Spinal cord (tissue), 10 donors: ENCODE data around the gene PRLH. TPM values are rescaled to one million over a fixed set of nuclear protein-coding genes. Genes with fewer than 3 reads are reported as not detected.

ENCODE experiments used
- DNase-seq, 6 donors: peaks; one replicate each; pipeline versions ENCODE4 v3.0.0 to v3.0.0-alpha.2; 2013 to 2015; ENCODE audit warnings: low spot score in 6 of 6, low read depth in 4 of 6
- H3K27ac ChIP-seq: one replicate; pipeline ENCODE4 v1.5.1; 2013; ENCODE audit warnings: low read depth, low read length, control low read depth
- H3K27me3 ChIP-seq: one replicate; pipeline ENCODE4 v1.6.1; 2013; ENCODE audit warnings: low read length; ENCODE audit not compliant: control insufficient read depth, insufficient read depth
- H3K36me3 ChIP-seq: one replicate; pipeline ENCODE4 v1.6.1; 2013; ENCODE audit warnings: low read length; ENCODE audit not compliant: control insufficient read depth, insufficient read depth
- H3K4me1 ChIP-seq: one replicate; pipeline ENCODE4 v1.6.1; 2013; ENCODE audit warnings: low read length; ENCODE audit not compliant: control insufficient read depth, insufficient read depth
- H3K4me3 ChIP-seq: one replicate; pipeline ENCODE4 v1.5.1; 2013; ENCODE audit warnings: low read depth, low read length, control low read depth
- H3K9me3 ChIP-seq: one replicate; pipeline ENCODE4 v1.6.1; 2013; ENCODE audit warnings: low read length; ENCODE audit not compliant: control insufficient read depth, insufficient read depth
- WGBS: methylation state at CpG from one replicate; pipeline ENCODE4 v1.1.5; 2013; ENCODE audit warnings: missing lambda C conversion rate; ENCODE audit not compliant: insufficient coverage; 5-methylcytosine and 5-hydroxymethylcytosine counted together
- polyA plus RNA-seq, 2 donors: library from polyadenylated mRNA; unstranded; fragments of 120-200 nt; gene quantifications; one replicate each; pipeline ENCODE4 v1.2.1, GENCODE V29; 2013; ENCODE audit not compliant: insufficient read length in 2 of 2
- total RNA-seq, 2 donors: library from RNA; depleted of rRNA in 1 of 2; stranded (reverse); fragments of 120-200 nt in 1 of 2; fragments of >200 nt in 1 of 2; gene quantifications; one replicate each; pipeline versions ENCODE4 v1.2.3 to v1.2.4, GENCODE V29; 2013 to 2014
- donor health status: healthy.

The PRLH gene
- total and polyA plus RNA-seq, 4 donors = not detected

DNA sequence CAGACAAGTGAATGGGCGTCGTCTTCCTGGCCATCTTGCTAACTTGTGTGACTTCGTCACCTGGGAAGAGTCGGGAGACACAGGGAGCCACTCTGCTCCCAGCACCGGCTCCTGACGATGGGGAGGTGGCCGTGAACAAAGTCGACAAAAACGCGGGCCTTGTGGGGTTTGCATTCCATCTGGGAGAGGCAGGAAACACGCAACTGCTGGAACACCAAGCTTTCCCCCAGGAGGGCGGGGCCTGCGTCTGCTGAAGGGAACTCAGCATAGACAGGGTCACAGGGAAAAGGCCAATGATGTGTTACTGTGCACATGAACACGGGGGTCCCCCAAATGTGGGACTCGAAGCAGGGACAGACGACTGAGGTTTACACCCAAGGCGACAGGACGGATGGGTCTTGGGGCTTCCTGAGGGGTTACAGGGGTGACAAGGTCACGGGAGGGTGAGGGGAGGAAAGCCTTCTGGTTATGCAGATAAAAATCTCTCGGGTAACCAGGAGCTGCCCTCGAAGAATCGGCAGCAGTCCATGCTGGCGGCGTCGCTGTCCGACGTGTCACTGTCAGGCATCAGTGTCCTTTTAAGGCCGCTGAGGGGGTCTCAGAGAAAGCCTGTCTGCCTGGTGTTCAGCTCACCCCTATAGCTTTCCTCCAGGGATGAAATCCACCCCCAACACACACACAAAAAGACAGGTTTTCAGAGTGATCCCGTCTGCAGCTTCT, 28.2 kb upstream of the PRLH start:
- no peak overlapping the region for H3K4me3 ChIP-seq
- no peak overlapping the region for H3K27ac ChIP-seq
- H3K9me3 ChIP-seq = no peaks in the 10 kb centered on the region
- H3K36me3 ChIP-seq = no peaks in the 10 kb centered on the region
- no peaks in the 10 kb centered on the region for H3K27me3 ChIP-seq
- 68% methylated on average over 28 of the region's 29 CpGs for WGBS
- DNase-seq = no peak
- peaks cover 14% of the 10 kb centered on the region for H3K4me1 ChIP-seq

DNA sequence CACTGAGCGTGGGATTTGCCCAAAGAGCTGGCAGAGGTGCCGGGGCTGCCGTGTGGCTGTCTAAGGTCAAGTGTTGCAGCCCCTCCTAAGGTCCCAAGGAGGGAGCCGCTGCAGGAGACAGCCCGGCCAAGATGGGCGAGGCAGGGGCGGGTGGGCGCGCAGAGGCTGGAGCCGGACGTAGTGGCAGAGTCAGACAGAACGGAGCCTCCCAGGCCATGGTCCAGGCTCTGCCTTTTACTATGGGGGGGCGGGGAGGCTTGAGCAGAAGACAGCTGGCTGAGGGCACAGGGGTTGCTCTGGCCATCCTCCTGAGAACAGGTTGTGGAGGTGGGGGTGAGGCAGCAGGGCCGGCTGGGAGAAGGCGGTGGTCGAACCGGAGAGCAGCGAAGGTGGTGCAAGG, 27.5 kb upstream of the PRLH start:
- Histone ChIP-seq H3K27ac (no peak overlapping the region), H3K9me3 (no peaks in the 10 kb centered on the region), H3K4me3 (no peak overlapping the region), H3K27me3 (no peaks in the 10 kb centered on the region), H3K4me1 (peaks cover 14% of the 10 kb centered on the region), H3K36me3 (no peaks in the 10 kb centered on the region)
- no peak for DNase-seq
- 91% methylated on average over 18 of the region's 18 CpGs for WGBS

DNA sequence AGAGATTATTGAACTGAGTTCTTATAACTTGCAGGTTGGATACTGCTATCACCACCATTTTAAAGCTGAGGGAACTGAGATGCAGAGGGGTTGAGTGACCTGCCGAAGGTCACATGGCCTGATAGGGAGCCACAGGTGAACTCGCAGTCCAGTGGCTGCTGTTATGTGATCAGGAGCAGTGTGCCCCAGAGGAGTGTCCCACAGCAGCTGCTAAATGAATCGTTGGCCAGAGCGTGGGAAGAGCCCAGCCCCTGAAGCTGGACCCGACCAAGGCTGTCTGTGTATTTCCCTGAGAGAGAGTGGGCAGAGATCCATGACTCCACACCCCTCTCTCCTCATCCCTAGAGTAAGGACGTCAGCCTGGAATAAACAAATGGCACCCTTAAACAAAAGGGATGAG, 26.7 kb upstream of the PRLH start:
- Histone ChIP-seq H3K4me3 (no peak overlapping the region), H3K4me1 (peaks cover 14% of the 10 kb centered on the region), H3K9me3 (no peaks in the 10 kb centered on the region), H3K36me3 (no peaks in the 10 kb centered on the region), H3K27ac (no peak overlapping the region), H3K27me3 (no peaks in the 10 kb centered on the region)
- no peak for DNase-seq
- 75% methylated on average over 3 of the region's 6 CpGs for WGBS

DNA sequence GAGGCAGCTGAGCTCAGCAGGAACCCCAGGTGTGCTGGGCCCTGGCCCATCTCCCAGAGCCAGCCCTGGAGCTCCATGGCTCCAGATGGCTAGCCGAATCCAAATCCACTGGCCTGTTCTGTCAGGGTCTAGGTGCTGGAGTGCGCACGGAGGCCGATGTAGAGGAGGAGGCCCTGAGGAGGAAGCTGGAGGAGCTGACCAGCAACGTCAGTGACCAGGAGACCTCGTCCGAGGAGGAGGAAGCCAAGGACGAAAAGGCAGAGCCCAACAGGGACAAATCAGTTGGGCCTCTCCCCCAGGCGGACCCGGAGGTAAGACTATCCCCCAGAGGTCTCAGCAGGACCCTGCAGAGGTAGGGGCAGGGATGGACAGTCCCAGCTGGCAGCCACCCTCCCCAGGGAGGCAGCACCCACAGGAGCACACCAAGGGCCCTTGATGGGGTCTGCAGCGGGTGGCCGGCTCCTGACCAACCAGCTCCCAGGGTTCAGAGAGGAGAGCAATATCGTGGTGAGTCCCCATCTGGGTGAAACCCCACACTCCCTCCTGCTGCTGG, 26.1 kb upstream of the PRLH start:
- Histone ChIP-seq H3K4me3 (no peak overlapping the region), H3K27ac (no peak overlapping the region), H3K36me3 (no peaks in the 10 kb centered on the region), H3K9me3 (no peaks in the 10 kb centered on the region), H3K4me1 (peaks cover 14% of the 10 kb centered on the region), H3K27me3 (no peaks in the 10 kb centered on the region)
- no peak for DNase-seq
- WGBS = 91% methylated on average over 12 of the region's 13 CpGs

DNA sequence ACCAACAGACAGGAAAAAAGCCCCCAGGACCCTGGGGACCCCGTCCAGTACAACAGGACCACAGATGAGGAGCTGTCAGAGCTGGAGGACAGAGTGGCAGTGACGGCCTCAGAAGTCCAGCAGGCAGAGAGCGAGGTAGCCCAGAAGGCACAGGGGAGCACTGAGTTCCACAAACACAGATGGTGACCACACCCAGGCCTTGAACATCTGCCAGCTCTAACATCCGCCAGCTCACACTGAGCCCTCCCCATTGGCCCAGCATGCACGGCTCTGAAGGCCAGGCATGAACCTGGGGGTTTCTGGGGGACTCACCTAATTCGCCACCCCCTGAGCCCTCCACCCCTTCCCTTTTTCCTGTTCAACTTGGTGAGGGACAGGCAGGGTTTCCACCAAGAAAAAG, 25.6 kb upstream of the PRLH start:
- H3K4me1 ChIP-seq = peaks cover 14% of the 10 kb centered on the region
- H3K4me3 ChIP-seq = no peak overlapping the region
- H3K9me3 ChIP-seq = no peaks in the 10 kb centered on the region
- no peak overlapping the region for H3K27ac ChIP-seq
- DNase-seq = peak in 1 of 6 donors; percentile 60
- no peaks in the 10 kb centered on the region for H3K27me3 ChIP-seq
- H3K36me3 ChIP-seq = no peaks in the 10 kb centered on the region
- WGBS = 69% methylated on average over 5 of the region's 6 CpGs

DNA sequence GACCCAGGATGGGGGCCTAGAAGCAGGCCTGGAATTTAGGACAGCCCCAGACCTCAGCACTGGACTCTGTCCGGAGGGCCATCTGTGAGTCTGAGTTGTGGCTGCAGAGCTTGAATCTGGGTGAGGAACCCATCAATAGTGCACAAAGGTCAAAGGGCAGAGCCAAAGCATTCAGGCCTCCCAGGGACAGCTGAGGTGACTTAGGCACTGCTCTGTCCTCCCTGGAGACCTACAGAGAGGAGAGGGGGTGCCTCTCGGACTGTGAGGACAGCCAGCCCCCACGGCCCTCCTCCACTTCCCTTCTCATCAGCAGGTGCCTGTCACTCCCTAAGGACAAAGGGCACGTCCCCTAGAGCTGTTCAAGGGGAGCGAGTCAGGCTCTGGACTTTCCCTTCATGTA, 25.1 kb upstream of the PRLH start:
- Histone ChIP-seq H3K27me3 (no peaks in the 10 kb centered on the region), H3K27ac (no peak overlapping the region), H3K9me3 (no peaks in the 10 kb centered on the region), H3K36me3 (no peaks in the 10 kb centered on the region), H3K4me3 (no peak overlapping the region), H3K4me1 (peaks cover 14% of the 10 kb centered on the region)
- 59% methylated on average over 3 of the region's 5 CpGs for WGBS
- DNase-seq = no peak

DNA sequence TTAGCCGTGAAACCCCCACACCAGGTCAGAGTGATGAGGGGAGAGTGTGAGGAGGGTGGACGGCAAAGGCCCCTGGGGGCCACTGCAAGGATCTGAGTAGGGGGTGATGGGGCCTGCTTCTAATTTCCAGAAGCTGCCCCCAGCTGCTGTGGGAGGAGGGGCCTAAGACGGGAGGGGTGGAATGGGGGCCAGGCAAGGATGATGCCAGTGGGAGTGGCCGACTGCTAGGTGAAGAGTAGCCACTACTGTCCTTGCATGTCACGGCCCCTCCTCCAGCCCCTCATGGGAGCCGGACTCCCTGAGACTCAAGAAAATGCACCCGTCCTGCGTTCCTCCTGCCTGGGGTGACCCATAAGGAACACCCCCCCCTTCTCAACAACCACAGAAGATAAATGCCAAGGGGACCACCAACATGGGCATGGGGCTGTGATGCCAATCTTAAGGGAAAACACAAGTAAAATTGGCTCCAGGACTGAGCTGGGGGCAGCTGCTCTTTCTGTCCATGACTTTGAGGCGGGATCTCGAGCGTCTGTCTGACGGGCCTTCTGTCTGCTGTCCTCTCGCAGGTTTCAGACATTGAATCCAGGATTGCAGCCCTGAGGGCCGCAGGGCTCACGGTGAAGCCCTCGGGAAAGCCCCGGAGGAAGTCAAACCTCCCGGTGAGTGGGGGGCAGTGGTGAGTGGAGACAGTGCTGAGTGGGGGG, 24.2 kb upstream of the PRLH start:
- 93% methylated on average over 17 of the region's 18 CpGs for WGBS
- H3K36me3 ChIP-seq = no peaks in the 10 kb centered on the region
- H3K27ac ChIP-seq = no peak overlapping the region
- H3K4me3 ChIP-seq = no peak overlapping the region
- H3K9me3 ChIP-seq = no peaks in the 10 kb centered on the region
- DNase-seq = no peak
- peaks cover 14% of the 10 kb centered on the region for H3K4me1 ChIP-seq
- H3K27me3 ChIP-seq = no peaks in the 10 kb centered on the region

DNA sequence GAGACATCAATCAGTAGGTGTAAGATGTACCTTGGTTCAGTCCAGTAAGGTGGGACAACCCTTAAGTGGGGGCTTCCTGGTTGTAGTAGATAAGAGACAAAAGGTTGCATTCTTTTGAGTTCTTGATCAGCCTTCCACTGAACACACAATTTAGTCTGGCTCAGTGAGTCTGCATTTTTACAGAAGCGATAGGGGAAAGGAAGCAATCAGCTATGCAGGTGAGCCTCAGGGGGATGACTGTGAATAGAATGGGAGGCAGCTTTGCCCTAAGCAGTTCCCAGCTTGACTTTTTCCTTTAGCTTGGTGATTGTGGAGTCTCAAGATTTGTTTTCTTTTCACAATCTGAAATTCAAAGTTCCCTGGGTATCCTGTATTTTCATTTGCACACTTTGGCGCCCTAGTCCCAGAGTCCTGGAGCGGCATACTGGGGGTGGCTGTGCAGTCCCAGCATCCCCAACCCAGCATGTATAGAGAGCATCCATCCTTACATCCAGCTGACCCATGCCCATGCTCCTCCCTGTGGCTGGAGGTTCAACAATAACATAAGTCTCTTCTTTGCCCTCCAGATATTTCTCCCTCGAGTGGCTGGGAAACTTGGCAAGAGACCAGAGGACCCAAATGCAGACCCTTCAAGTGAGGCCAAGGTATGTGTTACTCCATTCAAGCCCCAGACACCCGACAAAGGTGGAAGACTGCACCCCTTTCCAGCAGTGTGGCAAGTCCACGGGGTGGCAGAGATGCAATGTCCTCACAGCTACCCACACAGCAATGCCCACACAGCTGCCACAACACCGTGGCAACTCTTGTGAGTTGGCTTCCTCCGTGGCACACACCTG, 20.1 kb upstream of the PRLH start:
- no peak overlapping the region for H3K4me3 ChIP-seq
- peak in 1 of 6 donors; percentile 36 for DNase-seq
- H3K4me1 ChIP-seq = peaks cover 10% of the 10 kb centered on the region
- H3K27ac ChIP-seq = no peak overlapping the region
- WGBS = 71% methylated on average over 6 of the region's 8 CpGs
- H3K9me3 ChIP-seq = no peaks in the 10 kb centered on the region
- peaks cover 2% of the 10 kb centered on the region for H3K27me3 ChIP-seq
- H3K36me3 ChIP-seq = no peaks in the 10 kb centered on the region

DNA sequence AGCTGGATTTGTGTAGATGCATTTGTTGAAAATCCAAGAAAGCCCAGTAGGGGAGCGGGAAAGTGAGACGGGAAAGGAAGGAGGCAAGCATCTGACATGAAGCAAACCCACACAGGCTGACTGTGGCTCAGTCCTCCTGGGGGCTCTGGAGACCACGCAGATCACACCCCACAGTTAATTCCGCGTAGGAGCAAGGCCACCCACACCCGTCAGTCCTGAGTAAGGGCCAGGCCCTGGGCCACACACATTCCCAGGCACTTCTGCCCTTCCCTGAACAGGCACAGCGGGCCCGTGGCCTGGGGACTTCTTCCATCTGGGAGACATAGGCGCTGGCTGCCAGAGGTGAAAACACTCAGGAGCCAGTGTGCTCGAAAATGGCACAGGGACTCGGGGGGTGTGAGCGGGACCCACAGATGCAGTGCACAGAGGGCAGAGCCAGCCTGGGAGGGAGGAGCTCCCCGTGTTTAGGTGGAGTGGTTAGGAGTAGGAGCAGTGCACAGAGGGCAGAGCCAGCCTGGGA, 19.4 kb upstream of the PRLH start:
- Histone ChIP-seq H3K36me3 (no peaks in the 10 kb centered on the region), H3K4me1 (peaks cover 8% of the 10 kb centered on the region), H3K27me3 (peaks cover 2% of the 10 kb centered on the region), H3K9me3 (no peaks in the 10 kb centered on the region), H3K27ac (no peak overlapping the region), H3K4me3 (no peak overlapping the region)
- WGBS = 86% methylated on average over 6 of the region's 13 CpGs
- no peak for DNase-seq
